B cell (primary cell): Measurements from ENCODE around the gene GPR148. TPM values are rescaled to one million over a fixed set of nuclear protein-coding genes. Genes with fewer than 3 reads are reported as not detected.
A peak's percentile ranks its signal among the peaks of the same experiment; 100 is the strongest.
"Not testable (repeated sequence)": the region's sequence is repeated elsewhere in the genome, so short reads cannot be mapped to it uniquely, and the experiment has no call there.

ENCODE experiments used
- ATAC-seq: fragments of 200-7000 bp; cut with Tn5 transposase; one replicate; pipeline ENCODE4 v1.10.0; 2021; ENCODE audit warnings: low read depth, mild to moderate bottlenecking, moderate number of reproducible peaks, moderate library complexity
- CTCF ChIA-PET: fragments of 350-600 bp; sonication (Branson Sonifier 250); formaldehyde crosslinking; loops from one replicate; lab custom pipeline; 2021; ENCODE audit warnings: antibody characterized with exemption, inconsistent platforms; lab: Charles Lee
- POLR2A ChIA-PET: fragments of 350-600 bp; sonication (Branson Sonifier 250); formaldehyde crosslinking; loops from one replicate; lab custom pipeline; 2021; ENCODE audit warnings: antibody characterized with exemption; lab: Charles Lee
- DNase-seq: peaks from one replicate; pipeline ENCODE4 v3.0.0; 2013
- H2AFZ ChIP-seq: 2 replicates; pipeline ENCODE4 v1.6.1; 2012; ENCODE audit warnings: mild to moderate bottlenecking, low read depth, low read length; ENCODE audit not compliant: insufficient read depth, poor library complexity, severe bottlenecking
- H3K27ac ChIP-seq, 2 donors: 1 replicate in 1 of 2; 2 replicates in 1 of 2; pipeline ENCODE4 v1.5.1; 2012 to 2013; ENCODE audit warnings: low read length in 2 of 2, mild to moderate bottlenecking in 2 of 2, moderate library complexity in 1 of 2
- H3K27me3 ChIP-seq, 4 experiments: fragments of 200-600 bp in 1 of 4; sonication (generic) in 1 of 4; replicated peaks in 1 of 4; 1 replicate in 2 of 4; 2 replicates in 2 of 4; pipeline versions ENCODE4 v1.6.1 to v1.7.0; 2013 to 2016; ENCODE audit warnings: low read length in 3 of 4, mild to moderate bottlenecking in 2 of 4, mixed read lengths in 1 of 4, moderate library complexity in 1 of 4; ENCODE audit not compliant: insufficient read depth in 4 of 4, control insufficient read depth in 3 of 4; ENCODE audit errors: control extremely low read depth in 1 of 4
- H3K36me3 ChIP-seq, 2 experiments: replicated peaks in 1 of 2; 1 replicate in 1 of 2; 2 replicates in 1 of 2; pipeline versions ENCODE4 v1.6.1 to v1.7.1; 2013; ENCODE audit warnings: low read length in 1 of 2; ENCODE audit not compliant: insufficient read depth in 2 of 2, control insufficient read depth in 1 of 2; ENCODE audit errors: control extremely low read depth in 1 of 2, extremely low read depth in 1 of 2
- H3K4me1 ChIP-seq, 2 donors: fragments of 200-600 bp in 1 of 2; sonication (generic) in 1 of 2; 1 replicate in 1 of 2; 2 replicates in 1 of 2; pipeline versions ENCODE4 v1.5.1 to v1.6.1; 2013 to 2017; ENCODE audit warnings: low read length in 2 of 2; ENCODE audit not compliant: control insufficient read depth in 2 of 2, insufficient read depth in 2 of 2
- H3K4me2 ChIP-seq: replicated peaks from 2 replicates; pipeline ENCODE3; 2012; ENCODE audit warnings: mild to moderate bottlenecking, low read depth, low read length; ENCODE audit not compliant: poor library complexity, severe bottlenecking
- H3K4me3 ChIP-seq, 5 experiments: fragments of 200-600 bp in 1 of 5; sonication (generic) in 1 of 5; 1 replicate in 3 of 5; 2 replicates in 2 of 5; pipeline versions ENCODE4 v1.5.1 to v1.7.0; 2011 to 2016; ENCODE audit warnings: low read length in 4 of 5, mild to moderate bottlenecking in 4 of 5, low read depth in 2 of 5, control low read depth in 1 of 5, moderate library complexity in 1 of 5; ENCODE audit not compliant: insufficient read depth in 1 of 5; ENCODE audit errors: control extremely low read depth in 1 of 5, extremely low read depth in 1 of 5
- H3K79me2 ChIP-seq: fragments of 200-600 bp; sonication (generic); one replicate; pipeline ENCODE4 v1.6.0; 2016; ENCODE audit warnings: low read length; ENCODE audit not compliant: control insufficient read depth, insufficient read depth
- H3K9ac ChIP-seq: fragments of 200-600 bp; sonication (generic); 2 replicates; pipeline ENCODE4 v1.6.1; 2017; ENCODE audit warnings: mild to moderate bottlenecking, low read length, moderate library complexity
- H3K9me3 ChIP-seq, 3 donors: one replicate each; pipeline versions ENCODE4 v1.6.1 to v1.7.1; 2013; ENCODE audit warnings: low read length in 2 of 3; ENCODE audit not compliant: control insufficient read depth in 2 of 3, insufficient read depth in 1 of 3; ENCODE audit errors: control extremely low read depth in 1 of 3
- H4K20me1 ChIP-seq: 2 replicates; pipeline ENCODE4 v1.6.0; 2012; ENCODE audit warnings: mild to moderate bottlenecking, low read length; ENCODE audit not compliant: insufficient read depth, control insufficient read depth, poor library complexity, severe bottlenecking
- H3K27ac Mint-ChIP-seq: one replicate; pipeline ENCODE4 v1.8.0; 2021; ENCODE audit warnings: mixed read lengths
- H3K27me3 Mint-ChIP-seq: one replicate; pipeline ENCODE4 v1.8.0; 2021; ENCODE audit warnings: mixed read lengths
- H3K4me1 Mint-ChIP-seq: one replicate; pipeline ENCODE4 v1.8.0; 2021; ENCODE audit warnings: mixed read lengths
- H3K4me3 Mint-ChIP-seq: one replicate; pipeline ENCODE4 v1.8.0; 2021; ENCODE audit warnings: mixed read lengths
- H3K9me3 Mint-ChIP-seq: one replicate; pipeline ENCODE4 v1.8.0; 2022; ENCODE audit warnings: mixed read lengths; ENCODE audit not compliant: insufficient read depth
- EZH2 ChIP-seq: IDR thresholded peaks from 2 replicates; pipeline ENCODE4 v1.6.1; 2012; ENCODE audit warnings: borderline replicate concordance, low read depth, mild to moderate bottlenecking, moderate library complexity, low read length; ENCODE audit not compliant: insufficient read depth, poor library complexity, severe bottlenecking
- WGBS: methylation state at CpG from one replicate; pipeline ENCODE4 v1.1.5; 2013; ENCODE audit warnings: missing lambda C conversion rate; ENCODE audit not compliant: insufficient coverage; 5-methylcytosine and 5-hydroxymethylcytosine counted together
- intact Hi-C: fragments of 100-400 bp; cut with micrococcal nuclease; formaldehyde crosslinking; loops from one replicate; pipeline ENCODE4 v1.10.0; 2022
- polyA minus RNA-seq: library from RNA; depleted of rRNA, polyadenylated mRNA; stranded (reverse); fragments of >200 nt; gene quantifications from 2 replicates; pipeline ENCODE4 v1.2.3, GENCODE V29; 2012
- polyA plus RNA-seq: library from polyadenylated mRNA; depleted of rRNA; stranded (reverse); fragments of >200 nt; gene quantifications from 2 replicates; pipeline ENCODE4 v1.2.3, GENCODE V29; 2012
- total RNA-seq, 2 donors: library from RNA; stranded (reverse); fragments of 120-200 nt in 1 of 2; gene quantifications; 1 replicate in 1 of 2; 2 replicates in 1 of 2; pipeline versions ENCODE4 v1.2.3 to v1.2.4, GENCODE V29; 2013 to 2022
- TF ChIP-seq, protein P1 (sequence below): fragments of 200-600 bp; IDR thresholded peaks from one replicate; pipeline ENCODE4 v1.8.0; 2022; ENCODE audit warnings: antibody characterized with exemption, mild to moderate bottlenecking

Gene GPR148, protein sequence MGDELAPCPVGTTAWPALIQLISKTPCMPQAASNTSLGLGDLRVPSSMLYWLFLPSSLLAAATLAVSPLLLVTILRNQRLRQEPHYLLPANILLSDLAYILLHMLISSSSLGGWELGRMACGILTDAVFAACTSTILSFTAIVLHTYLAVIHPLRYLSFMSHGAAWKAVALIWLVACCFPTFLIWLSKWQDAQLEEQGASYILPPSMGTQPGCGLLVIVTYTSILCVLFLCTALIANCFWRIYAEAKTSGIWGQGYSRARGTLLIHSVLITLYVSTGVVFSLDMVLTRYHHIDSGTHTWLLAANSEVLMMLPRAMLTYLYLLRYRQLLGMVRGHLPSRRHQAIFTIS
- total RNA-seq = not detected in 2 replicates
- not detected for total RNA-seq (2013)
- not detected in 2 replicates for polyA plus RNA-seq
- polyA minus RNA-seq = not detected in 2 replicates

DNA sequence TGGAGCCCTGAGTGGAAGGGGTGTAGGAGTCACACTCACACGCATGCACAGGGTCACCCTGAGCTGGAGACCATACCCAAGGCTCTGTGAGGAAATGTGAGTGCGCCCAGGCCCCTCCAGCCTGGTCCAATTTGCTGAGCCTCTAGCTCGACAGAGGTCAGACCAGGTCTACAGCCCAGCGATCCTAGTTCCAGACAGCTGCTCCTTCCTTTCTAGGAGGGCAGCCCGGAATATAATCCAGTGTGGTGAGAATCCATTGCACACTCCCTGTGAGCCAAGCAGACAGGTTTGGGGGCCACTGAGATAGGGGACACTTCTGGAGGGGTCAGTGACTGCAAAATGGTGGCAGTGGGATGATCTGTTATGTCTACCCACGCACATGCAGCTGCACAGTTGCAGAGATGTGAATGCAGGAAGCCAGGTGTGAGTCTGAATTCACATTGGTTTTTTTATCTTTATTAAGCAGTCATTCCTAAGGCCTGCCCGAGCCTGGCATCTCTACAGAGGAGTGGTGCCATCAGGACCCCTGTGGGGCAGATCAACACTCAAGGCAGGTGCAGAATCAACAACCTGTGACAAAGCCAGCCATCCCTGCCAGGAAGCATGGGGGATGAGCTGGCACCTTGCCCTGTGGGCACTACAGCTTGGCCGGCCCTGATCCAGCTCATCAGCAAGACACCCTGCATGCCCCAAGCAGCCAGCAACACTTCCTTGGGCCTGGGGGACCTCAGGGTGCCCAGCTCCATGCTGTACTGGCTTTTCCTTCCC is at the start of gene GPR148:
Gene GPR148 (plus strand): TSS at position 522 of the 768 bp plus-strand sequence. CDS start 82 bp downstream, at position 604.
- Mint-ChIP-seq H3K27ac (peak within 1 kb of the TSS; percentile 63), H3K4me1 (peaks cover 19% of the 10 kb centered on the region), H3K27me3 (peaks cover 5% of the 10 kb centered on the region), H3K4me3 (peak within 1 kb of the TSS; percentile 82), H3K9me3 (no peaks in the 10 kb centered on the region)
- Histone ChIP-seq H3K9me3 (peaks cover 0 to 29% (median 0%) of the 10 kb centered on the region in 3 donors), H3K4me3 (peak within 1 kb of the TSS in 4 of 5 experiments; percentile 34 to 67 (median 53)), H3K9ac (peak within 1 kb of the TSS; percentile 73), H2AFZ (peak within 1 kb of the TSS; percentile 68), H3K4me2 (peak within 1 kb of the TSS; percentile 87), H3K79me2 (no peaks in the 10 kb centered on the region), H3K36me3 (no peaks in the 10 kb centered on the region), H4K20me1 (no peaks in the 10 kb centered on the region), H3K27ac (no peak within 1 kb of the TSS), H3K27me3 (peaks cover 0 to 27% (median 11%) of the 10 kb centered on the region in 4 experiments), H3K4me1 (peaks cover 20 to 24% of the 10 kb centered on the region in 2 donors)
- ATAC-seq (no peak), DNase-seq (peak; percentile 10)
- WGBS = 81% methylated on average over 8 of the region's 8 CpGs
- CTCF ChIA-PET = interaction anchor here (0.6 to 1.7 kb wide), 2 partner anchors 10 to 69 kb away, joined by 3 to 7 read pairs; no protein-coding TSS in a partner anchor
- intact Hi-C loops = no loop called here
- TF ChIP-seq, protein P1, sequence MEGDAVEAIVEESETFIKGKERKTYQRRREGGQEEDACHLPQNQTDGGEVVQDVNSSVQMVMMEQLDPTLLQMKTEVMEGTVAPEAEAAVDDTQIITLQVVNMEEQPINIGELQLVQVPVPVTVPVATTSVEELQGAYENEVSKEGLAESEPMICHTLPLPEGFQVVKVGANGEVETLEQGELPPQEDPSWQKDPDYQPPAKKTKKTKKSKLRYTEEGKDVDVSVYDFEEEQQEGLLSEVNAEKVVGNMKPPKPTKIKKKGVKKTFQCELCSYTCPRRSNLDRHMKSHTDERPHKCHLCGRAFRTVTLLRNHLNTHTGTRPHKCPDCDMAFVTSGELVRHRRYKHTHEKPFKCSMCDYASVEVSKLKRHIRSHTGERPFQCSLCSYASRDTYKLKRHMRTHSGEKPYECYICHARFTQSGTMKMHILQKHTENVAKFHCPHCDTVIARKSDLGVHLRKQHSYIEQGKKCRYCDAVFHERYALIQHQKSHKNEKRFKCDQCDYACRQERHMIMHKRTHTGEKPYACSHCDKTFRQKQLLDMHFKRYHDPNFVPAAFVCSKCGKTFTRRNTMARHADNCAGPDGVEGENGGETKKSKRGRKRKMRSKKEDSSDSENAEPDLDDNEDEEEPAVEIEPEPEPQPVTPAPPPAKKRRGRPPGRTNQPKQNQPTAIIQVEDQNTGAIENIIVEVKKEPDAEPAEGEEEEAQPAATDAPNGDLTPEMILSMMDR = no peak
- no peak for TF ChIP-seq EZH2
- POLR2A ChIA-PET = no interaction called here

DNA sequence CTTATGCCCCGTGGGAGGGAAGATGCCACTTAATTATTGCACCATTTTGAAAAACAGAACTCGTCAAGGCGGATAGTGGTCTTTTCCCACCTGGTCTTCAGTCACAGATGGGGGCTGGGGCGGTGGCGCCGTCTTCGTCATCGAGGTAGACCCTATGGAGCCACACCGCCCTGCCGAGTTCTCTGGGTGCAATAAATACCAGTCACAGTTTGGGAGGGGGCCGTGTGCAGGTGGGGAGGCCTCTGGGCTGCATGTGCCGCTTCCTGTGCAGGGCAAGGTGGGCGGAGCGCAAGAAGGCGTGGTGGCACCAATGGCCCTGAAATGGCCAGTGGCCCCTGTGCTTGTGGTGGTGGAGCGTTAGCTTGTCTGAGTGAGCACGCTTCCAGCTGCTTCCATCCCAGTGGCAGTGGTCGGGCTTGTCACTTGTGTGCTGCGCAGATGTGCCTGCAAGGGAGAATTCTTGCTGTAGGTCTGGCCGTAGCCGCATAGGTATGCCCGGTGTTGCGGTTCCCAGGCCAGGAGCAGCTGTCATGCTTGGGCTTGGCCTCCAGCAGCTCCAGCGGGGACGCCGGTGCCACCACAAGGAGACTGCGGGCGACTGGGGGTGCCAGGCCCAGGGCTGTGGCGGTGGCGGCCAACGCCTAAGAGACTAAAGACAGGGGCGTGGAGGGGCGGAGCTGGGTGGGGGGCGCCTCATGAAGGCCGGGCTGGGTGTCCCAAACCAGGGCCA is 36.7 kb upstream of the GPR148 start:
- H3K9ac ChIP-seq, H3K36me3 ChIP-seq, H3K4me1 ChIP-seq, H3K27me3 ChIP-seq, H3K4me3 ChIP-seq, H3K4me3 Mint-ChIP-seq, H3K27me3 Mint-ChIP-seq, H4K20me1 ChIP-seq, intact Hi-C loops, H3K79me2 ChIP-seq, H2AFZ ChIP-seq, H3K9me3 ChIP-seq, POLR2A ChIA-PET, H3K4me1 Mint-ChIP-seq, H3K4me2 ChIP-seq, CTCF ChIA-PET, H3K27ac Mint-ChIP-seq, DNase-seq, H3K9me3 Mint-ChIP-seq, ATAC-seq, H3K27ac ChIP-seq: not testable (repeated sequence)
- WGBS = 74% methylated on average over 7 of the region's 35 CpGs

DNA sequence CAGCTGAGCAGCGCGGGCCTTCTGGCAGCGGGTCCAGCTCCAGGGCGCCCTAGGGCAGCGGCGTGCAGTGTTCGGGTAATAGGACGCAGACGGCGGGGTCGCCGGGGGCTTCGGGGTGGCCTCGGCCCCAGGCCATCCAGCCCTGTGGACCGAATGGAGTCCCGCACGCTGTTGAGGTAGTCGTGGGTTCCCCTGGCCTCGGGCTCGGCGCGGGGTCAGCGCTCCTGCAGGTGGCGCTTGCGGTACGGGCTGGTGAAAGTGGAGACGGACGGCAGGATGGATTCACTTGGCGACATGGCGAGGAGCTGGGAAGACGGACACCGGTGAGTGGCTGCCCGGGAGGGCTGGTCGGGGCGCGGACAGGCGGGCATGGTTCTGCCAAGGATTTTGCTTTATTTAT is 35.4 kb upstream of the GPR148 start:
- WGBS = 4% methylated on average over 15 of the region's 37 CpGs
- DNase-seq, H3K4me2 ChIP-seq, H3K9ac ChIP-seq, POLR2A ChIA-PET, intact Hi-C loops, H3K9me3 Mint-ChIP-seq, H3K4me3 ChIP-seq, ATAC-seq, H3K36me3 ChIP-seq, H2AFZ ChIP-seq, H3K27me3 ChIP-seq, H3K79me2 ChIP-seq, H3K27ac ChIP-seq, CTCF ChIA-PET, H3K4me3 Mint-ChIP-seq, H3K27ac Mint-ChIP-seq, H3K4me1 Mint-ChIP-seq, H3K27me3 Mint-ChIP-seq, H4K20me1 ChIP-seq, H3K4me1 ChIP-seq, H3K9me3 ChIP-seq: not testable (repeated sequence)
